Cardiac muscle cell (in vitro differentiated cells and primary cell): ENCODE results near the gene SLIT3. TPM values are rescaled to one million over a fixed set of nuclear protein-coding genes. Genes with fewer than 3 reads are reported as not detected.
"Not testable (repeated sequence)": the region's sequence is repeated elsewhere in the genome, so short reads cannot be mapped to it uniquely, and the experiment has no call there.

ENCODE experiments used
- DNase-seq, 2 donors: peaks; one replicate each; pipeline versions ENCODE4 v3.0.0 to v3.0.0-alpha.2; 2010 to 2017; ENCODE audit warnings: low read depth in 1 of 2, low spot score in 1 of 2
- H3K27ac ChIP-seq: fragments of 200-600 bp; sonication (generic); 2 replicates; pipeline ENCODE4 v1.5.1; 2016
- H3K27me3 ChIP-seq: fragments of 200-600 bp; sonication (generic); 2 replicates; pipeline ENCODE4 v1.6.0; 2016; ENCODE audit warnings: control low read depth
- H3K36me3 ChIP-seq: fragments of 200-600 bp; sonication (generic); 2 replicates; pipeline ENCODE4 v1.5.1; 2016; ENCODE audit warnings: control low read depth
- H3K4me1 ChIP-seq: fragments of 200-600 bp; sonication (generic); 2 replicates; pipeline ENCODE4 v1.8.1; 2017; ENCODE audit warnings: low read depth, mild to moderate bottlenecking, mixed run types
- H3K4me3 ChIP-seq: fragments of 200-600 bp; sonication (generic); 2 replicates; pipeline ENCODE4 v1.5.1; 2016; ENCODE audit warnings: mild to moderate bottlenecking
- H3K9me3 ChIP-seq: fragments of 200-600 bp; sonication (generic); 2 replicates; pipeline ENCODE4 v1.5.1; 2017; ENCODE audit warnings: low read depth, mild to moderate bottlenecking, control low read depth
- CTCF ChIP-seq: IDR thresholded peaks from 2 replicates; pipeline ENCODE4 v1.5.1; 2012; ENCODE audit warnings: low read depth, mild to moderate bottlenecking, low read length
- polyA plus RNA-seq: library from polyadenylated mRNA; unstranded; fragments of >200 nt; fragmentation: Nextera tagmentation; extraction: Ambion mirVana; gene quantifications from 2 replicates; pipeline ENCODE4 v1.2.1, GENCODE V29; 2016
- total RNA-seq: library from RNA; depleted of rRNA; stranded (reverse); fragments of >200 nt; gene quantifications from 2 replicates; pipeline ENCODE4 v1.2.3, GENCODE V29; 2016

SLIT3 gene
- total and polyA plus RNA-seq, 2 experiments from 2014 or later = 50.7 to 111 TPM

DNA sequence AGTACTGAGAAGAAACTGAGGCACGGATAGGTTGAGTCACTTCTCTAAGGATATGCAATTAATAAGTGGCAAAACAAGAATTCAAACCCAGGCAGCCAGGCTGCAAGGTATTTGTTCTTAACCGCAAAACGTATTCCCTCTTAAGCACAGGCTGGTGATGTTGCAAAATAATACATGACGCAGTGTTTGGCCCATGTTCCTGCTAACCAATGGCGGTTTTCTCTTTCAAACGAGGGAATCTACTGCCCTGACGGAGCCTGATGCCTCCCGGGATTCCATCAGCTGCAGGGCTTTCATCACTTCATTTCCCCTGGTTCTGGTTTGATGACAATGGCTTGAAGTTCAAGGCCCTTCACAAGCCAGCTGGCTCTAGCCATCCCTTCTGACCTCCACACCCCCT, 154.8 kb downstream of the SLIT3 start:
- no peaks in the 10 kb centered on the region for H3K9me3 ChIP-seq
- peak in 1 of 2 donors; percentile 70 for DNase-seq
- H3K4me1 ChIP-seq = peaks cover 33% of the 10 kb centered on the region
- no peaks in the 10 kb centered on the region for H3K27me3 ChIP-seq
- no peak overlapping the region for H3K27ac ChIP-seq
- TF ChIP-seq CTCF = no peak
- H3K4me3 ChIP-seq = no peak overlapping the region
- no peaks in the 10 kb centered on the region for H3K36me3 ChIP-seq

- TF ChIP-seq CTCF = no peak
- Histone ChIP-seq H3K9me3 (no peaks in the 10 kb centered on the region), H3K4me3 (no peak overlapping the region), H3K27ac (peak overlapping the region; percentile 70), H3K4me1 (peaks cover 7% of the 10 kb centered on the region), H3K27me3 (no peaks in the 10 kb centered on the region), H3K36me3 (no peaks in the 10 kb centered on the region)
- peak in 1 of 2 donors; percentile 35 for DNase-seq
These were observed 158.5 kb downstream of the SLIT3 start for GRCh38 chr5:169142264-169142970.

- H3K4me1 ChIP-seq, H3K9me3 ChIP-seq, H3K27me3 ChIP-seq, DNase-seq, H3K27ac ChIP-seq, H3K4me3 ChIP-seq, H3K36me3 ChIP-seq: not testable (repeated sequence)
These were observed 160.7 kb downstream of the SLIT3 start for GRCh38 chr5:169140215-169140614.

DNA sequence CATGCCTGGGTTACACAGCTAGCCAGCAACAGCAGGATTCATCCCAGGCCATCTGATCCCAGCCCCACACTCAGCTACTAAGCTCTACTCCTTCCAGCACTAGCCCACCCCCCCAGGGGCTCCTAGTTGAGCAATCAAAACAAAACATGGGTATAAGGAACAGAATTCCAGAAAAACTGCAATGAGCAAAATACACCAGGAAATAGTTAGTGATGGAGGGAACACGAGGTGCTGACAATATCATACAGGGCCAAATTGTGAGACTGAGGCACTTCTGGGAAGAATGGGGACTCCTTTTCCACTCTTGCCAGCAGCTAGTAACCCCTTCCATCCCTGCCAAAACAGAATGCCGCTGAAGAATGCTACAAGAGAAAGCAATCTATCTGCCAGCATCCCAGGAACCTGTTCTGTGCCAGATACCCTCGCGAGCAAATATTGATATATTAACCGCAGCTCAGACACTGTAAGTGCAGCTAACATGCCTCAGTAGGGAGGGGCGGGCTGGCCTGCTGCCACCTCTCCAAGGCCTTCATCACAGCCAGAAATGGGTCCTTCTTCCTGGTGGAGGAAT, 161.4 kb downstream of the SLIT3 start:
- Histone ChIP-seq H3K27ac (no peak overlapping the region), H3K4me3 (no peak overlapping the region), H3K9me3 (no peaks in the 10 kb centered on the region), H3K4me1 (peaks cover 7% of the 10 kb centered on the region), H3K36me3 (no peaks in the 10 kb centered on the region), H3K27me3 (no peaks in the 10 kb centered on the region)
- no peak for TF ChIP-seq CTCF
- DNase-seq = peak in 1 of 2 donors; percentile 60

DNA sequence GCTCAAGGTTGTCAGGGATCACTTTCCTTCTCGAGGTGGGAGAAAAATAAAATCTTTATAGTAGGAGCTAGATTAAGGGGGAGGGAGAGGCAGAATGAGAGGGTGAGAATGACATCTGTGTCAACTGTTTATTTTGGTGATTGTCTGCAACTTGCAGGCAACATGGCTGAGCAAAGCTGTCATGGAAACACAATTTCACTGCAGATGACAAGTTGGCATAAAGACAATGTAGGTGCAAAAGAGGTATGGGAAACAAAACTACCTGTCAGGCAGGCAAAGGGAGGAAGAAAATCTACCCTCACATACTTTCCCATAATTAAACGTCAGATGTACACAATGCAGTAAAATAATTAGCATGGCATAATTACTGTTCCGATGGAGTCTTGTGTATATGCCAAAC, 167.4 kb downstream of the SLIT3 start:
- Histone ChIP-seq H3K4me1 (peaks cover 21% of the 10 kb centered on the region), H3K27ac (no peak overlapping the region), H3K4me3 (no peak overlapping the region), H3K27me3 (no peaks in the 10 kb centered on the region), H3K9me3 (no peaks in the 10 kb centered on the region), H3K36me3 (no peaks in the 10 kb centered on the region)
- no peak for TF ChIP-seq CTCF
- DNase-seq = no peak

- DNase-seq = no peak
- H3K36me3 ChIP-seq = no peaks in the 10 kb centered on the region
- peak overlapping the region; percentile 87 for H3K27ac ChIP-seq
- no peak for TF ChIP-seq CTCF
- H3K27me3 ChIP-seq = no peaks in the 10 kb centered on the region
- H3K4me1 ChIP-seq = peaks cover 26% of the 10 kb centered on the region
- no peaks in the 10 kb centered on the region for H3K9me3 ChIP-seq
- no peak overlapping the region for H3K4me3 ChIP-seq
These were observed 168.7 kb downstream of the SLIT3 start for GRCh38 chr5:169132302-169132660.
